HG02870 (cell line): ENCODE measurements around the gene PRR22.

Source experiments
- ATAC-seq: cut with Tn5 transposase; IDR thresholded peaks from one replicate; pipeline ENCODE4 v1.9.1; 2021; ENCODE audit warnings: mild to moderate bottlenecking, moderate library complexity; ENCODE audit not compliant: unreplicated experiment

Gene PRR22

DNA sequence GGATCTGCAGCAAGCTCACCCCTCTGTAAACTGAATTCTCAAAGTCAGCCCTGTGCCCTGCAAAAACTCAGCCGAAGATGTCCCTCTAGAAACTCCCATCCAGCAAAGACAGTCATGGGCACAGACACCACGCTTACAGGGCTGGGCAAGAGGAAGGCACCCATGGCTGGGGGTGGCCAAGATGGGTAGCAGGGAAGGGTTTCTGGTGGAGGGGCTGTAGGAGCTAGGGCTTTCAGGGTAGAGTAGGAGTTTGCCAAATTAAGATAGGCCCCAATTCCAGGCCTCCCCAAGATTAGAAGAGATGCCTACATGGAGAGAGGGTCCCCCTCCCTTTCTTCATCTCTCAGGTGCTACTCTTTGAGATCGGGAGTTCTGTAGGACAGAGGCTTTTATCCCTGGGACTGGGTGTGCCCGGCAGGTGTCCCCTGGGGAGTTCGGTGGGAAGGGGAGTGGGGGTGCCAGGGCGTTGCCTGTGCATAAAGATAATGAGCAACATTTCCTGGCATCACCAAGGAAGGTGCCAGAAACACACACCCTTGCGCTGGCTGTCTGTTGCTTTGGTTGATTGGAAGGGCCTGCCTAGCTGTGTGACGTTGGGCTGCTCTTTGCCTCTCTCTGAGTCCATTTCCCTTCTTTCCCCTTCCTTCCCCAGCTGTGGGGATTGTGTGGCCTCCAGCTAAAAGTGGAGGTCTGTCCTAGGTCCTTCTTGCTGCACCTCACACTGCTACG is 29.7 kb upstream of the PRR22 start:
- no peak for ATAC-seq

DNA sequence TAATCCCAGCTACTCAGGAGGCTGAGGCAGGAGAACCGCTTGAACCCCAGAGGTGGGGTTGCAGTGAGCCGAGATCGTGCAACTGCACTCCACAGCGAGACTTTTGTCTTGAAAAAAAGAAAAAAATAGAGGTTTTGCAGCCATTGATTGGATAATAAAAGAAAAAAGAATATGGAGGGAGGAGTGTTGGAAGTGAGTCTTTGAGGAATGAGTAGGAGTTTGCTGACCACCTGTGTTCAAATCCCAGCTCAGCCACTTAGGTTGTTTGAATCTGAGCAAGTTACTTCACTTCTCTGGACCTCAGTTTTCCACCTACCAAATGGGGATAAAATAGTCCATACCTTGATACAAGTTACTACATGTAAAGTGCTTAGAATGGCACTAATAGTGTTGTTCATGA is 26.6 kb upstream of the PRR22 start:
- no peak for ATAC-seq

DNA sequence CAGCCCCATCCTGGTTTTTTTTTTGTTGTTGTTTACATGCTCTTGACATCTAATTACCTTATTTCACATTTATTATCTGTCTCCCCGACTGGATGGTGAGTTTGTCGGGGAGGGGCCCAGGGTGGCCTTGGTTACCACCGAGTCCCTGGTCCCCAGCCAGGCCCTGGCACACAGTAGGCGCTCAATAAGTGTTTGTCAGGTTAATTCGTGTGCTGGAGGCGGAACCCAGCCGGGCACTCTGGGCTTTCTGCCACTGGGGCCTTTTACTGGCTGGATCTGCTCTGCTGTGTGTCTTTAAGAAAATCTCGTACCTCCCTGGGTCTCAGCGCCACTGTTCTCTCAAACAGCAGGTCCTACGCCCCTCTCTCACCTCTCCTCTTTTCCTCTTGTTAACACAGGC is 24.9 kb upstream of the PRR22 start:
- no peak for ATAC-seq

DNA sequence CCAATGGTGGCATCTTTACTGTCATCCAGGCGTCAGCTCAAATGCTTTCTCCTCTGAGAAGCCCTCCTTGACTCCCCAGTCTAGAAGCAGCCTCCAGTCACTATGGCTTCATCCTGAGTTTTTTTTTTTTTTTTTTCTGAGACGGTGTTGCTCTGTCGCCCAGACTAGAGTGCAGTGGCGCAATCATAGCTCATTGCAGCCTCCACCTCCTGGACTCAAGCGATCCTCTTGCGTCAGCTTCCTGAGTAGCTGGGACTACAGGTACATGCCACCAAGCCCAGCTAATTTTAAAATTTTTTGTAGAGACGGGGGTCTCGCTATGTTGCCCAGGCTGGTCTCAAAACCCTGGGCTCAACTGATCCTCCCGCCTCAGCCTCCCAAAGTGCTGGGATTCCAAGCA is 24.5 kb upstream of the PRR22 start:
- ATAC-seq = no peak

DNA sequence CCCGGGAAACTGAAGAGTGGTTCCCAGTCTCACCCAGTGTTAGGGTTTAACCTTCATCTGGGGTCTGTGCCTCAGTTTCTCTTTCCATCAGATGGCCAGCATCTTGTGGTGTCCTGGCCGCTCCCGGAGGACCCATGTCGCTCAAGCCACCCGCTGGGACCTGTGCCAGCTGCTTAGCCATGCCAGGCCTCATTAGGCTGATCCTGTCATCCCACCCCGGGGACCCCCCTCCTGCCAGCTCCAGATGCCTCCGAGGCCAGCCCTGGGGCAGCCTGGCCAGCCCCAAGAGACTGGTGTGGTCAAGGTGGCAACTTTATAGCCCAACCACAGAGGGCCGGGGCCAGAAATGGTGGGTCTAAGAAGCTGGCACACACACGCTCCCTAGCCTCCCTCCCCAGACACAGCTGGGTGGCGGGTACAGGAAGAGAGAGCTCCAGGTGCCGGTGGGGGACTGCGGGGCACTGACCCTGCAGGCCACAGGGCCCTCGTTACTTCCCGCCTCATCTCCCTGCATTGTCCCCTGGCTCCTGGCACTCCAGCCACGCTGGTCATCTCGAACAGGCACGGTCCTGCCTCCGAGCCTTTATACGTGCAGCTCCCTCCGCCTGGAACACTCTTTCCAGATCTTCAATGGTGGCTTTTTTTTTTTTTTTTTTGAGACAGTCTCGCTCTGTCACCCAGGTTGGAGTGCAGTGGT is 23.7 kb upstream of the PRR22 start:
- ATAC-seq = no peak

DNA sequence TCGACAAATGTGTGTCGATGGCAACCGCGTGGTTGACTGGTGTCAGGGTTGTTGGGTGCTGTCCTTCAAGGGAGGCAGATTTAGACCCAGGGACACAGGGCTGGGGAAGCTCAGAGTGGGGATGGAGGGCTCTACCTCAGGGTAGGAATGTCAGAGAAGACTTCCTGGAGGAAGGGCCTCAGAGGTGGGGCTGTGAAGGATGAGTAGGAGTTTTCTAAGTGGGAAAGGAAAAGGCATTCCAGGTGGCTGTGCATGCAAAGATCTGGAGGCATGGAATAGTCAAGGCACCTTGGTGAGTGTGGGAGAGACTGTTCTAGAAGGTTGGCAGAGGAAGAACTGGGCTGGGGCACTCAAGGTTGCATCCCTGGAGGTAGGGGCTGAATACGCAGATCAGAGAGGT is 22.4 kb upstream of the PRR22 start:
- ATAC-seq = no peak

DNA sequence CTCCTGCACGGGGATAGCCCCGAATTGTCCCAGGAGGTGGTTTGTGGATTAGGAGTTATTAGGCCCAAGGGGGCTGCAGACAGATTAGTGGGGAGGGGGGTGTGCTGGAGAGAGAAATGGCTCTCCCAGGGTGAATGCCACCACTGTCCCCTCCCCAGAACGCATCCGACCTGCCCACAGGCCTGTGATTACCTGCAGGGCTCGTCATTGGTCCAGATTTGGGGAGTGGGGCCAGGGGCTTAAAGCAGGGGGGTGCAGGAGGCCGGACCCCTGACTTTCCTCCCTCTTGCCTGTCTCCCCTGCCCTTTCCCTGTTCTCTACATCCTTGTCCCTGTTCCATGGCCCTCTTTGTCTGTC is 21.6 kb upstream of the PRR22 start:
- ATAC-seq = no peak

DNA sequence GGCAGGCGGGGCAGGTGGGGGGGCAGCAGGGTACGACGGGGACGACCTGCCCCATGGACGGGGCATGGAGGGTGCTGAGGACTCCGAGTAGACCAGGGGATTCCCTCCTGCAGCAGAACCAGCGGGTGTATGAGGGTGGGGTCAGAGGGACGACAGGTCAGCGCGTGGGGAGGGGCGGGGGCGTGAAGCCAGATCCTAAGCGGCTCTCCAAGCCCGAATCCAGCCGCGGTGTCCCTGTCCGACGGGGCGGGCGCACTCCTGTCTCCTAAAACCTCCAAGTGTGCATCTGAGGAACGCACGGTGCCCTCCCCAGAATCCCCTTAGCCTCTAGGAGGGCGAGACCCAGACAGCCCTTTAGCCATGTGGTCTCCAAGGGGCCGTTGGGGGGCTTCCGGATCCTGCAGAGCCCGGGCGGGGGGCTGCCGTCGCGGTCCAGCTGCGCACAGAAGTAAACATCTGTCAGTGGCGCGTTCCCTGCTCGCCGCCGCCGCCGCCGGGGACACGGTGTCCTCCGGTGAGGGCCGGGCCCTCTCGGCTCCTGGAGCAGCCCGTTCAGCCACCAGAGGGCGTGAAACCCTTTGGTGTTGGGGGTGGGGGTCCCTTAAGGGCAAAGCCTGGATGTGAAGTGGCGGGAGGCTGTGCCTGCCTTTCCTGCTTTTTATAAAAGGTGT is 21.1 kb upstream of the PRR22 start:
- no peak for ATAC-seq

DNA sequence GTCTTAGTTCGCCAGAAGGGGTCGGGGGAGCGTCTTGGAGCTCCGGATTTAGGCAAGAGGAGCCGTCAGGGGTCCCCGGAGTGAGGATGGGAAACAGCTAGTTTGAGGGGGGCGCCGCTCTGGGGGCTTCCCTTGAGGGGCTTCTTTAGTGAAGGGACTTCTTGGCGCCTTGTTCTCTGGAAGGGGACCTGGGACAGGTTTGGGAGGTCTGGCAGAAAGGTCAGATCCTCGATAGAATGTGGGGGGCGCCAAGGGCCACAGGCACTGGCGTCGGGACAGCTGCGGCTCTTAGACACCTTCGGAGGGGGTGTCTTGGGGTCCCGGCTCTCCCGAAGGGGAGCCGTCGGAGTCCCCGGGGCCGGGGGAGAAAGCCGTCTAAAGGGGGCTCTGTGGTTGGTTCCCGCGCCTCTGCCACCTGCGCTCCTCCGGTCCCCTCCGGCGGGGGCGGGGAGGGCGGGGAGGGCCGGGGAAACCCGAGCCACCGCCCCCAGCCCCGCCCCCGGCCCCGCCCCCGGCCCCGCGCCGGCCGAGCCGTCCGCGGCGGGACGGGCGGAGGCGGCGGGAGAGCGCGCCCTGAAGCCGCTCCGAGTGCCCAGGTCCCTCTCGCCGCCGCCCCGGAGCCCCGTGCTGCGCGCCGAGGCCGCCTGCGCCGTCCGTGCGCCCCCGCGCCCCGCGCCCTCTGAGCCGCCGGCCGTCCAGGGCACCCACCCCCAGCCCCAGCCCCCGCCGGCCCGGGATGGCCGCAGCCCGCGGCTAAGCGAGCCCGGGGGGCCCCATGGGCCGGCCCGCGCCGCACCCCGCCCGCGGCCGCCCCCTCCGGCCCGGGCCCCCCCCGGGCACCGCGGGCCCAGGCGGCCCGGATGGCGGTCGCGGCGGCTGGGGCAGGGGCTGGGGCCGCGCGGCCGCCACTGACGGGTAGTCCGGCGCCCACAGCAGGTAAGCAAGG is 20.2 kb upstream of the PRR22 start, which contains the start of gene NRTN:
TSS of gene NRTN (plus strand) at position 552 of the 946 bp plus-strand sequence. CDS start 19,099 bp downstream, outside the sequence.
- no peak for ATAC-seq

DNA sequence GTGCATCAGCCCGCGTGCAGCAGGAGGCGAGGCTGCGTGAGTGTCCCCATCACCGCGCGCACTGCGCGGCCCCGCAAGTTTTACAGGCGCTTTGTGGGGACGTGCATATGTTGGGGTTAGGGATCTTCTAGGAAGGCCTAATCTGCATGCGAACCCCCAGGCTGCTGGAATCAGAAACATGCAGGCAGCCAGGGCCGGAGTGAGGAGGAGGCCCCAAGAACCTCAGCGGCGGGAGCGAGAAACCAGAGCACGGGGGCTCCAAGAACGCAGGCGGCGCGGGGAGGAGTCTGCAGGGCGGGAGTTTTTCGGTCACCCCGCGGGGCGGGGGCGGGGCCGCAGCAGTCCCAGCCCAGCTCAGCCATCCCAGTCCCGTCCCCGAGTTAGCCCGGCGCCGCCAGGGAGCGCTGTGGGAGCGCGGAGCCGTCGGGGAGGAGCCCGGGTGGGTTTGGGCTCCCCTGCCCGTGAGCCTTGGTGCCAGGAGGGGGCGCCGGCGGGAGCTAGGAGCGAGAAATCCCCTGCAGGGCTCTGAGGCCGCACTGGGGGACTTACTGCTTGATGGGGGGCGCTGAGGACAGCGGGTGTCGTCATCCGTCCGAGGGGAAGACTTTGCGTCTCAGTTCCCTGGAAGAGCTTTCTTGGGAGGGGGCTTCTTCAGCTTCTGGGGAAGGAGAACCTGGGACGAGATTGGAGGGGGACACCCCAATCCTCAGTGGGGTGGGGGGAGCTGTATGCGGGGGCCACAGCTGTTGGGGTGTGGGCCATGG is 19.4 kb upstream of the PRR22 start:
- ATAC-seq = peak; percentile 42

DNA sequence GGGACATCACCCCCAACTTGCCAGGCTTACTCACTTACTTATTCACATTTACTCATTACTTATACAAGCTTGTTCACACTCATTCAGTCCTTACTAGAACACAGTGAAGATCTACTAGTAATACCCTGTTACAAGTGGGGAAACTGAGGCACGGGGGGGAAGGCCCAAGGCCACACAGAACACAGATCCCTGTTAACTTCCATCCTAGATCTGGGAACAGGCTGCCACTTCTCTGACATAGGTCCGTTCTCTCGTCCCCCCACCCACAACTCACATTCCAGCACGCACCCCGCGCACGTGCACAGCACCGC is 18.9 kb upstream of the PRR22 start:
- no peak for ATAC-seq

DNA sequence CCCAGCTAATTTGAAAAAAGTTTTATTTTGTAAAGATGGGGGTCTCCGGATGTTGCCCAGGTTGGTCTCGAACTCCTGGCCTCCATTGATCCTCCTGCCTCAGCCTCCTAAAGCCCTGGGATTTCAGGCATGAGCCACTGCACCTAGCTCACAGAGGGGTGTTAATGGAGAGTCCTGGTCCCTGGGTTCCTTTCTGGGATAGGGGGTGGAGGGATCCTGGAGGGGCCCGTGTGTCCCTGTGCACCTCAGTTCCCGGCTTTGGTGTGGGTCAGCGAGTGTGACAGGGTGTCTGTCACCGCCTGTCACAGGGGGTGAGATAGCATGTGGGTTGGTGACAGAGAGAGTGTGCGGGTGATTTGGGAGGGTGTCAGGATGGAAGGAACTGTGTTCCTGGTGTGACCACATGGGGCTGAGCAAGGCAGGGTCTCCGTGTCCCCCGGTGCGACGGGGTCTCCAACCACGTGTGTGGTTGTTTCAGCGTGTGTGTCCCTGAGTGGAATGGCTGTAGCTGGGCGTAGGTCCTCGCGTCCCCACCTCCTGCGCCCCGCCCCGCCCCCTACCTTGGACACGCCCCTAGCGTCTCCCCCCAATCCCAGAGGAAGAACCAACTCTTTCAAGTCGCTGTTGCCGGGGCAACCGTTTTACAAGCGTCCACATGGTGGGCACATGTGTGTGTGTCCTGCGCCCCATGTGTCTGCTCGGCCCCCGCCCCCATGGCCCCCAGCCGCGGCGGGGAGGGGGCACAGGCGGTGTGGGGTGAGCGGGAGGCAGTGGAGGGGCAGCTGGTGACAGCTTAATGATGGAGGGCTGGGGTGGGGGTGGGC is 17.5 kb upstream of the PRR22 start:
- ATAC-seq = no peak

DNA sequence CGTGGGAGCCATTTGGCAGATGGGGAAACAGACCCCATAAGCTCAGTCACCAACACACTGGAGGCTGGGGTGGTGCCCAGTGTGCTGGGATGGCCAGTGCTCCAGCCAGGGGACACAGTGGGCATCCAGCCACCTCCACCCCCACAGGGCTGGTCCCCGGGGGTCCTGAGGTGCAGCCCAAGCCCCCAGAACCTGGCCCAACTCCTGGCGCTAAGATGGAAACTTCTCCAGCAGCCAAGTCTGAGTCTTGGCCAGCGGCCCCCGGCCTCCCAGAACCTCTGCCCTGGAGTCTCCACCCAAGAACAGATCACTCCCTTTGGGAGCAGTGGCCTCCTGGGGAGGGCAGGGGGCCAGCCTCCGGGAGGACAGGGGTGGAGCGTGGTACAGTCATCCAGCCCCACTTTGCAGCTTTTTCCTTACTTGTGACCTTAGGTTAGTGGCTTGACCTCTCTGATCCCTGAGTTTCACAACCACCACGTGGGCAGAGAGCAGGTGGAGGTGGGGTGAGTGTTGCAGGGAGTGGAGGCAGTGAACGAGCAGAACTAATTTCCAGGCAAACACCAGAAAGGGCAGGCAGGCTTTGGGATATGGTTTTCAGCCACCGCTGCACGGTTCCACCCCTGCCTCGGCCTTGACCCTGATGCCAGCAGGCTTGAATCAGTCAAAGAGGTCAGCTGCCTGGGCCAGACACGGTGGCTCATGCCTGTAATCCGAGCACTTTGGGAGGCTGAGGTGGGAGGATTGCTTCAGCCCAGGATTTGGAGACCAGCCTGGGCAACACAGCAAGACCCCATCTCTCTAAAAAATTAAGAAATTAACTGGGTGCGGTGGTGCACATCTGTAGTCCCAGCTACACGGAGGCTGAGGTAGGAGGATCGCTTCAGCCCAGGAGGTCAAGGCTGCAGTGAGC is 16.1 kb upstream of the PRR22 start:
- no peak for ATAC-seq

DNA sequence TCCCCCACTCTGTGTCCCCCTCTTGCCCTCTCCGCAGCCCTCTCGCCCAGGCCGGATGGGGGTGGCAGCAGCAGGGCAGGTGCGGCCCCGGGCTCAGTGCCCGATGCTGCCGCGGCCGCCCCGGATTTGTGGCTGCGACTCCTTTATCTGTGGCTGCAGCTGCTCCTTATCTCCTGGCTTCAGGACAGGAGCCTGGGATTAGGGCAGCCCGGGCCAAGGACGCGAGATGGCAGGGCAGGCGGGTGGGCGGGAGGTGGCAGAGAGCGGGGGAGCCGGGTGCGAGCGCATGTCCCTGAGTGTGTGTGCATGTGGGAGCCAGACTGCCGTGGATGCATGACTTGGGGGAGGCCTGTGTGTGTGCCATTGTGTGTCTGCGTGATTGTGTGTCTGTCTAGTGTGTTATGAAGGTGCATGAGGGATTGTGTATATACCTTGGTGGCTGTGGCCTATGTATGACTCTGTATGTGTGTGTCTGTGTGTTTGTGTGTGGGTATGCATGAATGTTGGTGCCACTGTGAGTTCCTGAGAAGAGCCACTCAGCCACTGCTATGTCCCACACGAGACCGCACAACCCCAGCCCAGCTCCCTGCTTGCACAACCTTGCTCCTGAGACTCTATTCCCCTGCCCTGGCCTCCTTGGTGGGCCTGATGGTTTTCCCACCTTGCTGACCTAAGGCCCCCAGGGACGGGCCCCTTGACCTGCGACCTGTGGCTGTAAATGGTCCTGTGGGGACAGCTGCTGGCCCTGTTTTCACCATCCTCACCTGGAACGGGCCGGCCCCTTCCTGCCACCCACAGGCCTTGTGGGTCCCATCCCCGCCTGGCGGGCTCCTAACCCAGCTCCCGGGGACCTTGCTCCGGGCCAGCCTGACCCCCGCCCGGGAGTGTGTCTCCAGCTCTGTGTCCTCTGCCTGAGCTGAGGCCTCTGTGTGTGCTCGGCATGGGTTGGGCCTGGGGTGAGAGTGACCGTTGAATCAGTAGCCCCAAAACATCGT is 15.0 kb upstream of the PRR22 start:
- no peak for ATAC-seq

DNA sequence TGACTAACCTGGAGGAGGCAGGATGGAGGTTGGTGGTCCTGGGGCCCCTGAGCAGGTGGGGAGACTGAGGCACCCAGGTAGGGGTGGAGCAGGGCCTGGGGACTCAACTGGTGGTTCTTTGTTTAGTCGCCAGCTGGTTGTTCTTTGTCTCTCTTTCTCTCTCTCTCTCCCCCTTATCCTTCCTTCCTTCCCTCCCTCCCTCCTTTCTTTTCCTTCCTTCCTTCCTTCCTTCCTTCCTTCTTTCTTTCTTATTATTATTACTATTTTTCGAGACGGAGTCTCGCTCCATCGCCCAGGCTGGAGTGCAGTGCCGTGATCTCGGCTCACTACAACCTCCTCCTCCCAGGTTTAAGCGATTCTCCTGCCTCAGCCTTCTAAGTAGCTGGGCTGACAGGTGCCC is 13.7 kb upstream of the PRR22 start:
- no peak for ATAC-seq

DNA sequence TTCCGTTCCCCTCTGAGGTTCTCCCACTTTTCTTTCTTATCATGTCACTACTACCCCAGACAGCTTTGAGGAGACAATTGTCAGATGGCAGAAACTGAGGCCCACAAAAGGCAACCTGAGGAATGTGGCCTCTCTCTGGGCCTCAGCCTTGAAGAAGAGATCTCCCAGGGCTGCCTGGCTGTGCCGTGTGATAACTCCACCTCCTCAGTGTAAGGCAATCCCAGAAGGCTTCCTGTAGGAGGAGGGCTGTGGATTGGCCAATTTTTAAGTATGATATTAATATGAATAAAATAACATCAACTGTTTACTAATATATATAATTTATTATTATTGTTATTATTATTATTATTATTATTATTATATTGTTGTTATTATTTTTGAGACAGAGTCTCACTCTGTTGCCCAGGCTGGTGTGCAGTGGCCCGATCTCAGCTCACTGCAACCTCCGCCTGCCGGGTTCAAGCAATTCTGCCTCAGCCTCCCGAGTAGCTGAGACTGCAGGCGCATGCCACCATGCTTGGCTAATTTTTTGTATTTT is 10.9 kb upstream of the PRR22 start:
- no peak for ATAC-seq

DNA sequence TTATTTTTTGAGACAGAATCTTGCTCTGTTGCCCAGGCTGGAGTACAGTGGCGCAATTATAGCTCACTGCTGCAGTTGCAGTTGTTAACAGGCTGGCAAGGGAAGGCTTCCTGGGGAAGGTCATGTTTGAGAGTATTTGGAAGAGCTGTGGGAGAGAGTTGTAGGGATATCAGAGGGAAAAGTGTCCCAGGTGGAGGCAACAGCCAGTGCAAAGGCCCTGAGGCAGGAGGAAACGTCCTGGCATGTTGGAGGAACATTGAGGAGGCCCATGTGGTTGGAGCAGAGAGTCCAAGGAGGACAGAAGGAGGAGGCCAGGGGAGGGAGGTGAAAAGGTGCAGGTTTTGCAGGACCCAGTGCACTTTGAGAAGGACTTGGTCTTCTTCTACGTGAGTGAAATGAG is 8.6 kb upstream of the PRR22 start:
- ATAC-seq = no peak
